Liver (tissue), 3 donors: ENCODE measurements around the gene CLOCK.

Experiments used
- CTCF ChIP-seq: fragments of 150-350 bp; IDR thresholded peaks from 2 replicates; pipeline ENCODE4 v1.5.1; 2017; ENCODE audit warnings: improper control_type of control experiment, low read depth, low read length; ENCODE audit not compliant: missing input control
- FOXA1 ChIP-seq: IDR thresholded peaks from 2 replicates; pipeline ENCODE4 v1.6.1; 2016; ENCODE audit warnings: antibody characterized with exemption
- JUND ChIP-seq, 2 donors: IDR thresholded peaks; 2 replicates each; pipeline ENCODE4 v1.6.1; 2016; ENCODE audit warnings: antibody characterized with exemption in 2 of 2
- MAX ChIP-seq: IDR thresholded peaks from 2 replicates; pipeline ENCODE4 v1.6.1; 2016; ENCODE audit warnings: antibody characterized with exemption
- REST ChIP-seq: IDR thresholded peaks from 2 replicates; pipeline ENCODE4 v1.6.1; 2016; ENCODE audit warnings: antibody characterized with exemption, mild to moderate bottlenecking
- RXRA ChIP-seq, 2 donors: IDR thresholded peaks; 2 replicates each; pipeline ENCODE4 v1.6.1; 2017 to 2018; ENCODE audit warnings: antibody characterized with exemption in 2 of 2, mild to moderate bottlenecking in 1 of 2
- SP1 ChIP-seq: IDR thresholded peaks from 2 replicates; pipeline ENCODE4 v1.6.1; 2018; ENCODE audit warnings: antibody characterized with exemption, mild to moderate bottlenecking
- TAF1 ChIP-seq: conservative IDR thresholded peaks from 2 replicates; pipeline ENCODE4 v1.6.1; 2016; ENCODE audit warnings: antibody characterized with exemption, mild to moderate bottlenecking
- TF ChIP-seq, protein P1 (sequence below): IDR thresholded peaks from 2 replicates; pipeline ENCODE4 v1.6.1; 2016; ENCODE audit warnings: antibody characterized with exemption
- donor health status: healthy.
- donor health status: healthy.

DNA sequence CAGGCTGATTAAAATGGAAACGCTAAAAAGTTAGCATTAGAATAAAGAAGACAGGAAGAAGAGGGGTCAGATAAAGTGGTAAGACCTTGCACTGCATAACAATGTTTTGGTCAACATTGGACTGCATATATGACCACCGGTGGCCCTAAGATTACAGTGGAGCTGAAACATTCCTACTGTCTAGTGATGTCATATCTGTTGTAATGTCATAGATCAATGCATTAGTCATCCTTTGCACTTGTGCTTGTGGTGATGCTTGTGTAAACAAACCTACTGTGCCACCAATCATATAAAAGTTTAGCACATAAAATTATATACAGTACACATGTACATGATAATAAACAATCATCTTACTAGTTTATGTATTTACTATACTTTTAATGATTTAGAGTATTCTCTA lies 78.0 kb downstream of the CLOCK start:
- TF ChIP-seq CTCF (no peak), RXRA (IDR thresholded peaks at IDR 0.05) (no peak), REST (no peak), SP1 (no peak), TAF1 (no peak), MAX (no peak), FOXA1 (no peak), JUND (IDR thresholded peaks at IDR 0.05) (no peak)
- TF ChIP-seq, protein P1, sequence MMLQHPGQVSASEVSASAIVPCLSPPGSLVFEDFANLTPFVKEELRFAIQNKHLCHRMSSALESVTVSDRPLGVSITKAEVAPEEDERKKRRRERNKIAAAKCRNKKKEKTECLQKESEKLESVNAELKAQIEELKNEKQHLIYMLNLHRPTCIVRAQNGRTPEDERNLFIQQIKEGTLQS: no peak
